ENCODE measurements around the gene FAM120AOS. TPM values are rescaled to one million over a fixed set of nuclear protein-coding genes. Genes with fewer than 3 reads are reported as not detected.

The FAM120AOS gene
- total RNA-seq, 4 donors from 2014 or later, result 51.7 to 80.3 (median 58.4) TPM

DNA sequence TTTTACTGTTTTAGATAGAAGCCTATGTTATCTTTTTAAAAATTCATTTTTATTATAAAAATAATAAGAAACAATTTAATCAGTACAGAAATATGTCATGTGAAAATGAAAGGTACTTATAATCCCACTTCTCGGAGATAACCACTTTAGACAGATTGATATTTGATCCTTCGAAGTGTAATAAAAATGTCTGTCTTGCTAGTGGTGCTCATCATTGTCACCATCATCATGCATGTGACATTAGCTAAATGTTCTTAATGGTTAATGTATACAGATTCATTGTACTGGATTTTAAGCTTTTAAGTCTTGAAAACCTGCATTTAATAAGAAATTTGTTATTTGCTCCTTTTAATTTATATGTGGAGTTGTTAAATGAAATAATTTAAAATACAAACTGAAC, 30.1 kb upstream of the FAM120AOS start:
- H3K4me3 ChIP-seq, result no peak overlapping the region
- H3K9me3 ChIP-seq, result no peaks in the 10 kb centered on the region
- peaks cover 0 to 22% of the 10 kb centered on the region in 2 donors for H3K36me3 ChIP-seq
- H3K27me3 ChIP-seq, result no peaks in the 10 kb centered on the region
- H3K4me1 ChIP-seq, result peaks cover 0 to 47% (median 0%) of the 10 kb centered on the region in 3 donors
- WGBS, 2 donors (ENCODE audit: low coverage in 1 of 2), result 91 to 92% methylated on average over 2 of the region's 2 CpGs
- H3K27ac ChIP-seq, result no peak overlapping the region
- TF ChIP-seq EP300 (IDR thresholded peaks at IDR 0.05) (no peak), POLR2A (IDR thresholded peaks at IDR 0.05) (no peak), POLR2AphosphoS5 (IDR thresholded peaks at IDR 0.05) (no peak)
- TF ChIP-seq, protein P1, sequence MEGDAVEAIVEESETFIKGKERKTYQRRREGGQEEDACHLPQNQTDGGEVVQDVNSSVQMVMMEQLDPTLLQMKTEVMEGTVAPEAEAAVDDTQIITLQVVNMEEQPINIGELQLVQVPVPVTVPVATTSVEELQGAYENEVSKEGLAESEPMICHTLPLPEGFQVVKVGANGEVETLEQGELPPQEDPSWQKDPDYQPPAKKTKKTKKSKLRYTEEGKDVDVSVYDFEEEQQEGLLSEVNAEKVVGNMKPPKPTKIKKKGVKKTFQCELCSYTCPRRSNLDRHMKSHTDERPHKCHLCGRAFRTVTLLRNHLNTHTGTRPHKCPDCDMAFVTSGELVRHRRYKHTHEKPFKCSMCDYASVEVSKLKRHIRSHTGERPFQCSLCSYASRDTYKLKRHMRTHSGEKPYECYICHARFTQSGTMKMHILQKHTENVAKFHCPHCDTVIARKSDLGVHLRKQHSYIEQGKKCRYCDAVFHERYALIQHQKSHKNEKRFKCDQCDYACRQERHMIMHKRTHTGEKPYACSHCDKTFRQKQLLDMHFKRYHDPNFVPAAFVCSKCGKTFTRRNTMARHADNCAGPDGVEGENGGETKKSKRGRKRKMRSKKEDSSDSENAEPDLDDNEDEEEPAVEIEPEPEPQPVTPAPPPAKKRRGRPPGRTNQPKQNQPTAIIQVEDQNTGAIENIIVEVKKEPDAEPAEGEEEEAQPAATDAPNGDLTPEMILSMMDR (IDR thresholded peaks at IDR 0.05), result no peak
- no peak for ATAC-seq

DNA sequence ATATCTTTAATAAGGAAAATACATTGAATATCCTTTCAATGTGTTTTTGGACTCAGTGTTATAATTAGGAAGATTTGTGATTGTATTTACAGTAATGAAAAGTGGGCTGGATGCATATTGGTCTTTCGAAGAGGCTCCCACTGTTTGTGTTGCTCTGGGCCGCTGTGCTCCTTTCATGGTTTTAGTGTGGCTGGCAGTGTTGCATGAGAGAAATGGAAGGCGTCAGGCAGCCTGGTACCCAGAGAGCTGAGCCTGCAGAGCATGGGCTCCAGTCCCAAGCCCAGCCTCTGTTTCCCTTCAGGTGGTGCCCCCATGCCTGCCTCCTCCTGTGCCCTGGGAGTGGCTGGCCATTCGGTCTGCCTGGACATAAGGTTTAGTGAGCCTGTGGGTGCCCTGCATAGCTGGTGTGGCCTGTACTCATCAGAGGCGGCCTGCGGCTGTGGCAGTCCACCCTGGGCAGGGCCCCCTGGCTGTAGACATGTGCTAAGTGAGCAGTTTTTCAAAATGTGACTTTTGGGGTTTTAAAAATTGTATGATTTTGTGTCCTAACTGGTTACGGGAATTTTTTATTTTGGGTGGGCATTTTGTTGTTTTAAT, 27.4 kb upstream of the FAM120AOS start:
- no peak overlapping the region for H3K4me3 ChIP-seq
- H3K27ac ChIP-seq, result no peak overlapping the region
- ATAC-seq, result no peak
- H3K36me3 ChIP-seq, result peaks cover 0 to 22% of the 10 kb centered on the region in 2 donors
- TF ChIP-seq EP300 (IDR thresholded peaks at IDR 0.05) (no peak), POLR2AphosphoS5 (IDR thresholded peaks at IDR 0.05) (no peak), POLR2A (IDR thresholded peaks at IDR 0.05) (no peak)
- TF ChIP-seq, protein P1 (IDR thresholded peaks at IDR 0.05), result no peak
- peaks cover 0 to 49% (median 5%) of the 10 kb centered on the region in 3 donors for H3K4me1 ChIP-seq
- no peaks in the 10 kb centered on the region for H3K9me3 ChIP-seq
- H3K27me3 ChIP-seq, result no peaks in the 10 kb centered on the region
- 93 to 95% methylated on average over 5 of the region's 7 CpGs for WGBS, 2 donors (ENCODE audit: low coverage in 1 of 2)

DNA sequence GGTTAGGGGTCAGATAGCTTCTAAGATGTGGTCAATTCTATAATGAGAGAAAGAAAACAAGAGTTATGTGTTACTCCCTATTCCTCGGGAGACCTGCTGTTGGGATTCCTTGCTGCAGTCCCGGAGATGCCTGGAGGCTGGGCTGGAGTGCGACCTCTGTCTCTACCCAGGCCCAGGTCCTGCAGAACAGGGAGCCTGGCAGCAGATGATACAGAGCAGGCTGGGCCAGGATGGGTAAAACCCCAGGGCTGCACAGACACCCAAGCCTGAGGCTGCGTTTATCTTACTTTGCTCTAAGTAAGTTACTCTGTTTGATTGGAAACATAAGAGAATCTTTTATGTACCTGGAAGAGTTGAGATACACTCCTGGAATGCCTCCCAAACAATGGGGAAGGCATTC, 26.9 kb upstream of the FAM120AOS start:
- no peaks in the 10 kb centered on the region for H3K9me3 ChIP-seq
- no peak for ATAC-seq
- peaks cover 3 to 51% (median 5%) of the 10 kb centered on the region in 3 donors for H3K4me1 ChIP-seq
- WGBS, 2 donors (ENCODE audit: low coverage in 1 of 2), result 57 to 67% methylated on average over 1 of the region's 4 CpGs
- no peak overlapping the region for H3K4me3 ChIP-seq
- H3K27ac ChIP-seq, result no peak overlapping the region
- peaks cover 0 to 19% of the 10 kb centered on the region in 2 donors for H3K36me3 ChIP-seq
- TF ChIP-seq POLR2A (IDR thresholded peaks at IDR 0.05), result no peak
- TF ChIP-seq POLR2AphosphoS5 (IDR thresholded peaks at IDR 0.05), result no peak
- no peak for TF ChIP-seq EP300 (IDR thresholded peaks at IDR 0.05)
- TF ChIP-seq, protein P1 (IDR thresholded peaks at IDR 0.05), result no peak
- no peaks in the 10 kb centered on the region for H3K27me3 ChIP-seq

DNA sequence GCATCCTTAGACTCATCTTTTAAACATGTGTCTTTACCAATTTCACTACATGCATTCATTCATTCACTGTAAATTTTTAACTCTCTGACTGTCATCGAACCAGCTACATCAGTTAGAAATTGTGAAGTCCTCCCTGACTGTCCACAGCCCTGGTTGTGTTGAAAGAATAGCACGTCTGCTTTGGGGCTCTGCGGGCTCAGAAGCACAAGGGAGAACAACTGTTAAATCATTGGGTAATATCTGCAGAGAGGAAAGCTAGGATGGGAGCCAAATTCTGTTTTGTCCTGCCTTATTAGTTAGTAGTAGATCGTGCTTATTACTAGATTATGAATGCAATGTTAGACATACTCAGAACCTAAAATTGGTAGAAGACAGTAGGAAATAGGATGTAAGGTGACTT, 26.3 kb upstream of the FAM120AOS start:
- Histone ChIP-seq H3K36me3 (peaks cover 0 to 14% of the 10 kb centered on the region in 2 donors), H3K9me3 (no peaks in the 10 kb centered on the region), H3K4me1 (peaks cover 3 to 51% (median 5%) of the 10 kb centered on the region in 3 donors), H3K4me3 (no peak overlapping the region), H3K27ac (no peak overlapping the region), H3K27me3 (no peaks in the 10 kb centered on the region)
- 64 to 83% methylated on average over 3 of the region's 4 CpGs for WGBS, 2 donors (ENCODE audit: low coverage in 1 of 2)
- no peak for ATAC-seq
- no peak for TF ChIP-seq POLR2A (IDR thresholded peaks at IDR 0.05)
- TF ChIP-seq EP300 (IDR thresholded peaks at IDR 0.05), result no peak
- no peak for TF ChIP-seq POLR2AphosphoS5 (IDR thresholded peaks at IDR 0.05)
- TF ChIP-seq, protein P1 (IDR thresholded peaks at IDR 0.05), result no peak

DNA sequence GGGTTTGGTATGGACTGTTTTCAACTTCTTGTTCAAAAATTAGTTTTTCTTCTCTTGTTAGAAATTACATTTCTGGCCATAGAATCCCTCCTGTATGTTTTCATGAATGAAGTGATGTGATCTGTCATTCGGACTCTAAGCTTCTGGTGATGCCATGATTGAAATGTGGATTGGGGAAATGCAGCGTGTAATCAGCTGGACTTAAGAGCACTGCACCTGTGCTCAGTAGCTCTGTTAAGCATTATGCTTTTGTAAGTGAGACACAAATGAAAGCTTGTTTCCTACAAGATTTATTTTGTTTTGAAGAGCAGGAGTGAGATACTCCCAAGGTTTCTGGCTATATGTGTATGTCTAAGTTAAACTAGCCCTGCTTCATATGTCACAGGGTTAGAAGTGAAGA, 24.0 kb upstream of the FAM120AOS start:
- Histone ChIP-seq H3K4me3 (no peak overlapping the region), H3K36me3 (no peaks in the 10 kb centered on the region), H3K4me1 (peaks cover 3 to 36% (median 5%) of the 10 kb centered on the region in 3 donors), H3K27me3 (no peaks in the 10 kb centered on the region), H3K27ac (no peak overlapping the region), H3K9me3 (no peaks in the 10 kb centered on the region)
- 78 to 90% methylated on average over 2 of the region's 2 CpGs for WGBS, 2 donors (ENCODE audit: low coverage in 1 of 2)
- ATAC-seq, result no peak
- TF ChIP-seq POLR2A (IDR thresholded peaks at IDR 0.05), result no peak
- TF ChIP-seq, protein P1 (IDR thresholded peaks at IDR 0.05), result no peak
- no peak for TF ChIP-seq POLR2AphosphoS5 (IDR thresholded peaks at IDR 0.05)
- TF ChIP-seq EP300 (IDR thresholded peaks at IDR 0.05), result no peak
